Endothelial cell of umbilical vein (primary cell): Measurements from ENCODE around the gene CBFA2T3. TPM values are rescaled to one million over a fixed set of nuclear protein-coding genes. Genes with fewer than 3 reads are reported as not detected.

Source experiments
- BruUV-seq: library from RNA; stranded (reverse); fragments of 400-500 nt; replicated peaks from 2 replicates; lab custom pipeline; 2021; lab: Mats Ljungman, UMichigan
- CTCF ChIA-PET: fragments of 300-600, 350-600 bp; sonication (Branson Sonifier 250); formaldehyde crosslinking; loops from one replicate; lab custom pipeline; 2021; ENCODE audit warnings: antibody characterized with exemption, inconsistent platforms; lab: Charles Lee
- POLR2A ChIA-PET: fragments of 300-600, 350-600 bp; sonication (Branson Sonifier 250); formaldehyde crosslinking; loops from one replicate; lab custom pipeline; 2021; ENCODE audit warnings: antibody characterized with exemption, inconsistent platforms; lab: Charles Lee
- DNase-seq: peaks from one replicate; pipeline ENCODE4 v3.0.0-alpha.2; 2011; ENCODE audit warnings: low read depth, low spot score
- FAIRE-seq: peaks from 2 replicates; lab custom pipeline; 2011; peaks lifted over from hg19 to GRCh38; lab: Jason Lieb, UNC
- H2AFZ ChIP-seq: 2 replicates; pipeline ENCODE4 v1.6.0; 2012; ENCODE audit warnings: low read depth, low read length, control low read depth, inconsistent platforms
- H3K27ac ChIP-seq: 2 replicates; pipeline ENCODE4 v1.5.1; 2011; ENCODE audit warnings: low read depth, mild to moderate bottlenecking, control low read depth, low read length, moderate library complexity; ENCODE audit not compliant: insufficient read depth
- H3K27me3 ChIP-seq, 2 experiments: 2 replicates each; pipeline versions ENCODE4 v1.6.0 to v1.6.1; 2011; ENCODE audit warnings: low read length in 2 of 2, mixed read lengths in 1 of 2; ENCODE audit not compliant: control insufficient read depth in 2 of 2, insufficient read depth in 2 of 2
- H3K36me3 ChIP-seq, 2 experiments: 2 replicates in 1 of 2; 3 replicates in 1 of 2; pipeline ENCODE4 v1.5.1; 2011; ENCODE audit warnings: low read length in 2 of 2, mild to moderate bottlenecking in 1 of 2, moderate library complexity in 1 of 2; ENCODE audit not compliant: control insufficient read depth in 2 of 2, insufficient read depth in 2 of 2; ENCODE audit errors: extremely low read depth in 1 of 2
- H3K4me1 ChIP-seq: 3 replicates; pipeline ENCODE4 v1.5.1; 2011; ENCODE audit warnings: mild to moderate bottlenecking, low read length; ENCODE audit not compliant: control insufficient read depth, insufficient read depth; ENCODE audit errors: extremely low read depth
- H3K4me2 ChIP-seq: 2 replicates; pipeline ENCODE4 v1.6.1; 2011; ENCODE audit warnings: low read length, control low read depth, mixed read lengths; ENCODE audit not compliant: insufficient read depth
- H3K4me3 ChIP-seq, 3 experiments: fragments of 200-600 bp in 1 of 3; sonication (generic), shearing (Covaris generic) in 1 of 3; replicated peaks in 1 of 3; 2 replicates each; pipeline ENCODE4 v1.5.1; 2011 to 2016; ENCODE audit warnings: control low read depth in 3 of 3, low read length in 3 of 3, mild to moderate bottlenecking in 2 of 3, inconsistent platforms in 1 of 3, low read depth in 1 of 3, moderate library complexity in 1 of 3; ENCODE audit not compliant: insufficient read depth in 1 of 3
- H3K79me2 ChIP-seq: 2 replicates; pipeline ENCODE4 v1.6.0; 2012; ENCODE audit warnings: low read length, inconsistent platforms; ENCODE audit not compliant: control insufficient read depth, insufficient read depth
- H3K9ac ChIP-seq: replicated peaks from 2 replicates; pipeline ENCODE3; 2011; ENCODE audit warnings: low read length, control low read depth; ENCODE audit not compliant: insufficient read depth; ENCODE audit errors: extremely low read depth
- H3K9me1 ChIP-seq: replicated peaks from 3 replicates; pipeline ENCODE4 v1.6.0; 2011; ENCODE audit warnings: mild to moderate bottlenecking, low read length; ENCODE audit not compliant: control insufficient read depth, insufficient read depth; ENCODE audit errors: extremely low read depth
- H3K9me3 ChIP-seq: replicated peaks from 2 replicates; pipeline ENCODE4 v1.5.1; 2012; ENCODE audit warnings: low read length, inconsistent platforms; ENCODE audit not compliant: control insufficient read depth, insufficient read depth
- H4K20me1 ChIP-seq: replicated peaks from 2 replicates; pipeline ENCODE3; 2011; ENCODE audit warnings: mild to moderate bottlenecking, low read length; ENCODE audit not compliant: control insufficient read depth, insufficient read depth; ENCODE audit errors: extremely low read depth
- CTCF ChIP-seq, 2 donors: IDR thresholded peaks; 1 replicate in 1 of 2; 2 replicates in 1 of 2; pipeline ENCODE4 v1.5.1; 2011; ENCODE audit warnings: low read length in 2 of 2, mild to moderate bottlenecking in 2 of 2, moderate library complexity in 2 of 2, control low read depth in 1 of 2, inconsistent platforms in 1 of 2, low read depth in 1 of 2; ENCODE audit not compliant: insufficient read depth in 1 of 2; ENCODE audit errors: extremely low read depth in 1 of 2
- EZH2 ChIP-seq: IDR thresholded peaks from 2 replicates; pipeline ENCODE4 v1.6.1; 2012; ENCODE audit warnings: borderline replicate concordance, low read depth, mild to moderate bottlenecking, moderate library complexity, low read length, inconsistent platforms; ENCODE audit not compliant: severe bottlenecking
- FOS ChIP-seq: IDR thresholded peaks from 2 replicates; pipeline ENCODE4 v1.6.1; 2011; ENCODE audit warnings: mild to moderate bottlenecking, low read length, moderate library complexity, borderline replicate concordance; ENCODE audit not compliant: insufficient read depth
- GATA2 ChIP-seq: IDR thresholded peaks from 2 replicates; pipeline ENCODE4 v1.7.0; 2011; ENCODE audit warnings: low read depth, mild to moderate bottlenecking, moderate library complexity, mixed read lengths, low read length; ENCODE audit not compliant: insufficient read length, insufficient read depth
- JUN ChIP-seq: IDR thresholded peaks from 2 replicates; pipeline ENCODE4 v1.6.1; 2011; ENCODE audit warnings: borderline replicate concordance, low read depth; ENCODE audit not compliant: insufficient read length, insufficient read depth
- MAX ChIP-seq: IDR thresholded peaks from 2 replicates; pipeline ENCODE4 v1.6.1; 2011; ENCODE audit not compliant: insufficient read depth, insufficient read length
- MYC ChIP-seq: IDR thresholded peaks from one replicate; pipeline ENCODE4 v1.6.1; 2011; ENCODE audit warnings: mild to moderate bottlenecking, low read depth, low read length
- POLR2A ChIP-seq: IDR thresholded peaks from 2 replicates; pipeline ENCODE4 v1.6.1; 2012; ENCODE audit warnings: low read depth, mild to moderate bottlenecking, control low read depth, low read length
- POLR2AphosphoS5 ChIP-seq: IDR thresholded peaks from 2 replicates; pipeline ENCODE4 v1.6.1; 2012; ENCODE audit warnings: low read depth, mild to moderate bottlenecking, control low read depth, low read length, moderate library complexity; ENCODE audit not compliant: insufficient read depth
- dilution Hi-C: fragments of 300-500 bp; cut with MboI; formaldehyde crosslinking; loops from one replicate; pipeline ENCODE4 v1.15.0; 2019; ENCODE audit warnings: low sequenced_read_pairs; ENCODE audit not compliant: extremely low pct_ligation_motif_present
- intact Hi-C: fragments of 100-400 bp; cut with micrococcal nuclease; formaldehyde crosslinking; loops from one replicate; pipeline ENCODE4 v1.10.0; 2022
- polyA plus RNA-seq, 4 experiments: library from polyadenylated mRNA; depleted of rRNA in 3 of 4; stranded (reverse) in 3 of 4; unstranded in 1 of 4; fragments of >200 nt; gene quantifications; 2 replicates each; pipeline versions ENCODE4 v1.2.1 to v1.2.3, GENCODE V29; 2011 to 2012; ENCODE audit warnings: missing spikeins in 1 of 4
- total RNA-seq: library from RNA; stranded (reverse); gene quantifications from 2 replicates; pipeline ENCODE4 v1.2.3, GENCODE V29; 2021

Gene CBFA2T3
- total and polyA plus RNA-seq, 2 donors (not counting 3 experiments of a cell fraction or from before 2014, with no cell fraction given) = not detected

DNA sequence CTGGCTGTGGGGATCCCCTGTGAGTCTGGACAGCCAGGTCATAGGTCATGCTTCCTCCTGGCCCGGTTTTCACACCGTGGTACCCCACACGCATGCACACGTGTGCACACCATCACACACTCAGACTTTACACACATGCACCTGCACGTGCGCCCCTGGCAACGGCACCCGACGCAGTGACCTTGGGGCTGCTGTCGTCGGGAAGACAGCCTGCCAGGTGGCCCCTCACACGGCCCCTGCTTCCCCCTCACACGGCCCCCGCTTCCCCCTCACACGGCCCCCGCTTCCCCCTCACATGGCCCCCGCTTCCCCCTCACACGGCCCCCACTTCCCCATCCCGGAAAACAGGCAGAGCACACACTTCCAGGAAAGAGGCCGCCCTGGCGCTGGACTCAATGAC lies 45.1 kb downstream of the CBFA2T3 start:
- no peaks in the 10 kb centered on the region for H3K79me2 ChIP-seq
- no TSS peak for BruUV-seq
- no peaks in the 10 kb centered on the region for H3K9me3 ChIP-seq
- intact Hi-C loops = no loop called here
- dilution Hi-C loops = no loop called here
- no peaks in the 10 kb centered on the region for H3K9me1 ChIP-seq
- H3K27ac ChIP-seq = no peak overlapping the region
- TF ChIP-seq POLR2AphosphoS5 = no peak
- no peak for TF ChIP-seq POLR2A
- no peak for TF ChIP-seq EZH2
- TF ChIP-seq FOS = no peak
- no peak for TF ChIP-seq MYC
- no peak for TF ChIP-seq MAX
- TF ChIP-seq JUN = no peak
- TF ChIP-seq CTCF (IDR thresholded peaks at IDR 0.05; ENCODE audit: extremely low read depth in 1 of 2, insufficient read depth in 1 of 2, low read depth in 1 of 2, low read length in 2 of 2) = no peak
- no peak for TF ChIP-seq GATA2
- CTCF ChIA-PET = interaction anchor here (1.0 to 1.3 kb wide), 2 partner anchors 9 kb away, joined by 3 read pairs; no protein-coding TSS in a partner anchor
- POLR2A ChIA-PET = no interaction called here
- DNase-seq (no peak), FAIRE-seq (no peak)
- no peak overlapping the region for H3K9ac ChIP-seq
- H3K4me2 ChIP-seq = no peak overlapping the region
- H3K27me3 ChIP-seq = peaks cover 3 to 10% of the 10 kb centered on the region in 2 experiments
- no peak overlapping the region for H2AFZ ChIP-seq
- H4K20me1 ChIP-seq = no peaks in the 10 kb centered on the region
- no peak overlapping the region for H3K4me3 ChIP-seq
- H3K4me1 ChIP-seq = no peaks in the 10 kb centered on the region
- no peaks in the 10 kb centered on the region for H3K36me3 ChIP-seq
